Activated CD4-positive, alpha-beta T cell treated with anti-CD3 and anti-CD28 coated beads for 1 hour (primary cell): Measurements from ENCODE around the gene MTARC2.

ENCODE experiments used
- DNase-seq: peaks from one replicate; pipeline ENCODE4 v3.0.0-alpha.2; 2020

Gene MTARC2

GRCh38 chr1:220833436-220833835 lies 85.3 kb downstream of the MTARC2 start:
- DNase-seq = no peak
